HUES6 (cell line): ENCODE data around the gene LRBA.

Source experiments
- H3K27ac ChIP-seq: 2 replicates; pipeline ENCODE4 v1.7.0; 2013; ENCODE audit warnings: low read depth, mild to moderate bottlenecking, low read length, inconsistent platforms
- H3K27me3 ChIP-seq: 2 replicates; pipeline ENCODE4 v1.6.1; 2013; ENCODE audit warnings: low read length; ENCODE audit not compliant: control insufficient read depth, insufficient read depth
- H3K36me3 ChIP-seq: 2 replicates; pipeline ENCODE4 v1.6.1; 2013; ENCODE audit warnings: low read length; ENCODE audit not compliant: control insufficient read depth, insufficient read depth
- H3K4me1 ChIP-seq: 2 replicates; pipeline ENCODE4 v1.6.1; 2013; ENCODE audit warnings: low read length; ENCODE audit not compliant: control insufficient read depth, insufficient read depth
- H3K4me3 ChIP-seq: 2 replicates; pipeline ENCODE4 v1.5.1; 2013; ENCODE audit warnings: low read depth, low read length
- H3K9ac ChIP-seq: one replicate; pipeline ENCODE4 v1.6.1; 2013; ENCODE audit warnings: mild to moderate bottlenecking, low read length
- H3K9me3 ChIP-seq: 2 replicates; pipeline ENCODE4 v1.6.1; 2013; ENCODE audit warnings: low read depth, low read length; ENCODE audit not compliant: control insufficient read depth, insufficient read depth

The LRBA gene

DNA sequence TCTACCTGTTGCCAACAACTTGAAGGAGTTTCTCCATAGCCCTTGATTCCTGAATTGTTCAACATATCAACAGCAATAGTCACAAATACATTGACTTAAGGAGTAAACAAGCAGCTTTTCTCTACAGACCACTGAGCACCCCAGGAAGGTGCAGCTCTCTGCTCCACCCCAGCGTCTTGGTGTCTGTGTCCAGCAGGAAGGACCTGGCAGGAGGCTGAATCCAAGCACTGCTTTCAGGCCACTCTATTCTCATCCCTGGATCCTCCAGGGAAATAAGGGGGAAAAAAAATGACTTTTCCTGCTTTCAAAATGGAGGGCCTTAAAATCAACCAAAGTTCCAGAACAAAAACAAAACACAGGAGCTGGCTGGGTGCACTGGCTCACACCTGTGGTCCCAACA is 593.5 kb downstream of the LRBA start:
- Histone ChIP-seq H3K4me1 (no peaks in the 10 kb centered on the region), H3K27ac (no peak overlapping the region), H3K9ac (no peak overlapping the region), H3K27me3 (no peaks in the 10 kb centered on the region), H3K4me3 (no peak overlapping the region), H3K36me3 (peaks cover 3% of the 10 kb centered on the region; the same call in 1 of the 2 replicates), H3K9me3 (no peaks in the 10 kb centered on the region)

DNA sequence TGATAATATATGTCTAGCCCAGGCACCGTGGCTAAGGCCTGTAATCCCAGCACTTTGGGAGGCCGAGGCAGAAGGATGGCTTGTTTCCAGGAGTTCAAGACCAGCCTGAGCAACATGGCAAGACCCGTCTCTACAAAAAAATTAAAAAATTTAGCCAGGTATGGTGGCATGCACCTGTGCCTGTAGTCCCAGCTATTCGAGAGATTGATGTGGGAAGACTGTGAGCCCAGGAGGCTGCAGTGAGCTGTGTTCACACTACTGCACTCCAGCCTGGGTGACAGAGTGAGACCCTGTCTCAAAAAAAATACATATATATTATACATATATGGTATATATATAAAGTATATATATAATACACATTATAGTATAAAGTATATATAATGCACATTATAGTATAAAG is 595.1 kb downstream of the LRBA start:
- Histone ChIP-seq H3K27me3 (no peaks in the 10 kb centered on the region), H3K4me3 (no peak overlapping the region), H3K27ac (no peak overlapping the region), H3K9ac (no peak overlapping the region), H3K36me3 (peaks cover 3% of the 10 kb centered on the region; the same call in 1 of the 2 replicates), H3K9me3 (no peaks in the 10 kb centered on the region), H3K4me1 (no peaks in the 10 kb centered on the region)

DNA sequence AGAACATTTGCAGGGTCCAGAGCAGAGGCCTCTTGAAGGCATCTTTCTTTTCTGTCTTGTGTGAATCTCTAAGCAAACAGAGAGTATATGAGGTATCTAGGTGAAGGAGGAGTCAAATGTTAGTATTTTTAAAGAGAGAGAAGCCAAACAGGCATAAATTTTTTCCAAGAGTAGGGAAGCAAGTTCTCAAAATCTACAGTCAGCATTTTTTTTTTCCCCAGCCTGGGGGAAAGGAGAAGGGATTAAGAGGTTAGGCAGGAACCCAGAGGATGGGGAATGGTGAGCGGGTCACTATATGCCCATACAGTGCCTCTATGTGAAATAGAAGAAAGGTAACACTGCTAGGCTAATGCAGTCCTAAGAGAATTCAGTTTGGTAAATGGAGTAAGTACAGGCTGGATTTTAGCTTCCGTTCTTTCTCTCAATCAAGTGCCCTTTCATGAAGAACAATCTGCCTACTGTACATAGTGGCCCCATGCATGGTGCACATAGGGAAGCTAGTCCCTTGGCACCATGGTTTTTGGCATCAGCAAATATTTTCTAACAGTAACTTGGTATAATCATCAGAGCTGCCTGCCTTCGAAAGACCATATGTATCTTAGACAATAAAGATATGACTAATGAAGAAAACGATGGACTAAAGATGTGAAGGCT is 596.2 kb downstream of the LRBA start:
- Histone ChIP-seq H3K9ac (no peak overlapping the region), H3K4me3 (no peak overlapping the region), H3K9me3 (no peaks in the 10 kb centered on the region), H3K27me3 (no peaks in the 10 kb centered on the region), H3K4me1 (no peaks in the 10 kb centered on the region), H3K27ac (no peak overlapping the region), H3K36me3 (peaks cover 3% of the 10 kb centered on the region; the same call in 1 of the 2 replicates)

DNA sequence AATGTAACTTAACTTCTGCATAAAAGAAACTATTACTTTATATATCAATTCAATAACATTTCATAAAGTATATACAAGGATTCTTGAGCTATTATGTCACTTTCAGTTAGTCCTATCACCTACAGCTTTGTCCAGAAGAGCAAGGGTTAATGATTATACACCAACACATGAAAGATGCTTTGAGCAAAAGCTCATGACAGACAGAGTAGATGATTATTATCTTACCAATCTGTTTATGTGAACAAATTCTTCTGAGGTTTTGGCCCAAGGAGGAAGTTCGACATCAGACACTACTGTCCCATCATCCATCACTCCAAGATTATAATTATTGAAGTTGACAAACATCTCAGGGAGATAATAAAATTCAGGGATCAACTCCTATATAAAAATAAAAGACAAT is 599.9 kb downstream of the LRBA start:
- Histone ChIP-seq H3K27me3 (no peaks in the 10 kb centered on the region), H3K4me3 (no peak overlapping the region), H3K9me3 (no peaks in the 10 kb centered on the region), H3K36me3 (no peaks in the 10 kb centered on the region), H3K4me1 (no peaks in the 10 kb centered on the region), H3K27ac (no peak overlapping the region), H3K9ac (no peak overlapping the region)

DNA sequence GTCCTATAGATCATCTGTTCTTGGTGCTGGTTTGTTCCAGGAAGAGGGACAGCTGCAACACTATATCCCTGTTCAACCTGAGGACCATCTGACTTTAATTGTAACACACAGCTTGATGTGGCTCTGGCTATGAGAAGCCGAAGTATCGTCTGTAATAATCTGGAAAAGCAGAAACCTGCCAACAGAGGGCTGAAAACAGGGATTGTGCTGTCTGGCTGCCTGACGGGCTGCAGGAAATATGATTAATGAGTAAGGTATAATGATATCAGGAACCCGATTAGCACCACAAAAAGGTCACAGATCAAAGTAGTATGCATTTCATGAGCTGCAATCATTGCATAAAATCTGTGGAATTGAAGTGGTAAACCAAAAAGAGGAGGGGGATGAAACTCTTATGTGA is 603.6 kb downstream of the LRBA start:
- Histone ChIP-seq H3K4me3 (no peak overlapping the region), H3K9ac (no peak overlapping the region), H3K4me1 (no peaks in the 10 kb centered on the region), H3K9me3 (no peaks in the 10 kb centered on the region), H3K27me3 (no peaks in the 10 kb centered on the region), H3K27ac (no peak overlapping the region), H3K36me3 (no peaks in the 10 kb centered on the region)

DNA sequence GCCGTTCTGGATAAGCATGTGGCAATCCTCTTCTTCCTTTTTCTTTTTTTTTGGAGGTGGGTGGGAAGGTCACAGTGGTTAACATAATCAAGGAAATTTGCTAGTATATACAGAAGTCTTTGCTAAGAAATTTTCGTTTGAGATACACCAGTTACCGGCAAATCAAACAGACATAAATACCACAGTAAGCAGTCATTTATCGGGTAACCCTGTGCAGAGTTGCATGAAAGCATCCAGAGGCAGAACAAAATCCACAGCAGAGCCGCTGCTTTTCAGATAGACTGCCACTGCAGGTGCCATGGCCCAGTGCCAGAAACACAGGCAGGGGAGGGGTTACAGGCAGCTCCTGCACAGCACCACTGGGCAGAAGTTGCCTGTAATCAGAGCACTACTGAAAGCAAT is 612.2 kb downstream of the LRBA start:
- H3K4me3 ChIP-seq = no peak overlapping the region
- H3K4me1 ChIP-seq = no peaks in the 10 kb centered on the region
- no peaks in the 10 kb centered on the region for H3K36me3 ChIP-seq
- H3K27me3 ChIP-seq = no peaks in the 10 kb centered on the region
- H3K9me3 ChIP-seq = no peaks in the 10 kb centered on the region
- H3K9ac ChIP-seq = no peak overlapping the region
- no peak overlapping the region for H3K27ac ChIP-seq

DNA sequence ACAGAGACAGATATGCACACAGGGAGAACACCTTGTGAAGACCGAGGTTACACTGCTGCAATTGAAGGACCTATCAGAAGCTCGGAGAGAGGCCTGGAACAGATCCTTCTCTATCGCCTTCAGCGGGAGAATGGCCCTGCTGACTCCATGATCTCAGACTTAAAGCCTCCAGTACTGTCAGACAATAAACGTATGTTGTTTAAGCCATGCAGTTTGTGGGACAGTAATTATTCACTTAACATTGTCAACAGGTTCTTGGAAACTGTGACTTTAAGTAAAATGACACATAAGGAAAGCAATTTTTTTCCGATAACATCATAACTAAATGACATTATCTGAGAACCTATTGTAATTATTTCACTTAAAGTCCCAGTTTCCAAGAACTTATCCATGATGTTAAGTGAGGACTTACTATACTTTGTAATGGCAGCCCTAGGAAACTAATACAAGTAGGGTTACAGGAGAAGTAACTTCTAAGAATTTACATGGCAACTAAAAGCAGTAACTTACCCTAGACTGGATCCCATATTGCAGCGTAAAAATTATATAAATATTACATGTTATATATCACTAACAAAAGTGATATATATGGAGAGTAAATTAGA is 613.9 kb downstream of the LRBA start:
- Histone ChIP-seq H3K4me1 (no peaks in the 10 kb centered on the region), H3K36me3 (no peaks in the 10 kb centered on the region), H3K27ac (no peak overlapping the region), H3K9ac (no peak overlapping the region), H3K27me3 (no peaks in the 10 kb centered on the region), H3K4me3 (no peak overlapping the region), H3K9me3 (no peaks in the 10 kb centered on the region)

DNA sequence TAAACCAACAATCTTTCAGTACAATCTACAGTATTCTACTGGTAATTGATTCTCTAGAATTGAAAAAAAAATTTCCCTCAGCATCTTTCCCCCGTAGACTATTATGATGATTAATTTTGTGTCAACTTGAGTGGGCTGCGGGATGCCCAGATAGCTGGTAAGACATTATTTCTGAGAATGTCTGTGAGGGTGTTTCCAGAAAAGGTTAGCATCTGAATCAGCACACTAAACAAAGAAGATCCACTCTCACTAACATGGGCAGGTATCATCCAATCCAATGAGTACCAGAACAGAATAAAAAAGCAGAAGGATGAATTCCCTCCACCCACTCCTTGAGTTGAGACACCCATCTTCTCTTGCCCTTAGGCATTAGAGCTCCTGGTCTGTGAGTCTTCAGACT is 619.2 kb downstream of the LRBA start:
- no peak overlapping the region for H3K9ac ChIP-seq
- H3K27me3 ChIP-seq = no peaks in the 10 kb centered on the region
- no peaks in the 10 kb centered on the region for H3K36me3 ChIP-seq
- H3K4me1 ChIP-seq = no peaks in the 10 kb centered on the region
- no peak overlapping the region for H3K27ac ChIP-seq
- H3K4me3 ChIP-seq = no peak overlapping the region
- H3K9me3 ChIP-seq = peaks cover 3% of the 10 kb centered on the region; the same call in 1 of the 2 replicates

DNA sequence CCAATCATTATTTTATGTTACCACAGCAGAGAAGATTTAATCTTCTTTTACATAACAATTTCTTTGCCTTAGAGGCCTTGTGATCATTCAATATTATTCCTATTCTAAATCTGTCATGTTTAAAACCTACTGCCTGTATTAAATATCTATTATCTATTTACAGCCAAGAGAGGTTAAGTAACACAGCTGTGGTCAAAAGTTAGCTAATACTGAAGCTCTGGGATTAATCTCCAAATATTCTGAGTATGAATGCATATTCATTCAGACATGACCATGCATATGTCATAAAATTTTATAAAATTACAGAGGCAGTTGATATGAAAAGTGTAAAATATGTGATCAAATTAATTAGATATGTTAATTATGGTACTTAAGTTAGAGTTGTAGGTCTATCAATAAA is 621.0 kb downstream of the LRBA start:
- H3K4me3 ChIP-seq = no peak overlapping the region
- no peaks in the 10 kb centered on the region for H3K36me3 ChIP-seq
- H3K27me3 ChIP-seq = no peaks in the 10 kb centered on the region
- H3K9ac ChIP-seq = no peak overlapping the region
- peaks cover 3% of the 10 kb centered on the region; the same call in 1 of the 2 replicates for H3K9me3 ChIP-seq
- no peaks in the 10 kb centered on the region for H3K4me1 ChIP-seq
- H3K27ac ChIP-seq = no peak overlapping the region

DNA sequence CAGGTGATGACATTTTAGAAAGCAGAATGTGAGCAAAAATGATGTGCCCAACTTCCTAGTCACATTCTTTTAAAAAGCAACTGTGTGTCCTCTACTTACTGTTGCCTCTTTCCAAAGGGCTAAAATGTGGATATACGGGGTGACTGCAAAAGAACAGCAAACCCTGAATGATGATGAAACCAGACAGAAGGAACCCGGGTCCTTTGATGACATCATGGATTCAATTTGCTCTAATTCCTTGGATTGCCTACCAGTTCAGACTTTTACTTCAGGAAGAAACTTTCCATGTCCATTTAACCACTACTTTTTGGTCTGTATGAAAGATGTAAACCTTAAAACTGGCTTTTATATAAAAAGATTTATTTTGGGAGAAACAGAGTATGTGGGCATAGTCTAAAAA is 624.0 kb downstream of the LRBA start:
- H3K27me3 ChIP-seq = no peaks in the 10 kb centered on the region
- H3K4me1 ChIP-seq = no peaks in the 10 kb centered on the region; the same call in 1 of the 2 replicates
- H3K9ac ChIP-seq = no peak overlapping the region
- H3K9me3 ChIP-seq = peaks cover 3% of the 10 kb centered on the region; the same call in 1 of the 2 replicates
- no peak overlapping the region for H3K27ac ChIP-seq
- H3K36me3 ChIP-seq = no peaks in the 10 kb centered on the region
- no peak overlapping the region for H3K4me3 ChIP-seq

DNA sequence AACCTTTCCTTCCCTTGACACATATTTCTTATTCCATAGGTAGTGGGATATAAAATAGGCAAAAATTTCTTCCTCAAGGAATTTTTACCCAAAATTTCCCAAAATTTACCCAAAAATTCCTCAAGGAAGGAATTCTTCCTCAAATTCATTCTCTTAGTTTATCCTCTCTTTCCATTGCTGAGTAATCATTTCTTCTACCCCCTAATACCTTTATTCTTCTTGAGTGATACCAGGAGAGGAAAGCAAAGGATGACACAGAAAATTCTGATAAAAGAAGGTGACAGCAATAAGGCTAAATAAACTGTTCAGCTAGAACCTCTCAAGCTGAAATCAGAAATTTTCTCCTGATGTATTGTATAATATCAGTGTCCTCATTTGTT is 624.6 kb downstream of the LRBA start:
- Histone ChIP-seq H3K4me1 (no peaks in the 10 kb centered on the region; the same call in 1 of the 2 replicates), H3K4me3 (no peak overlapping the region), H3K36me3 (no peaks in the 10 kb centered on the region), H3K9ac (no peak overlapping the region), H3K9me3 (peaks cover 3% of the 10 kb centered on the region; the same call in 1 of the 2 replicates), H3K27me3 (no peaks in the 10 kb centered on the region), H3K27ac (no peak overlapping the region)
